ENCODE measurements around the gene LYPD6B. TPM values are rescaled to one million over a fixed set of nuclear protein-coding genes. Genes with fewer than 3 reads are reported as not detected.

The LYPD6B gene
- total RNA-seq, 1 donor from 2014 or later, result not detected

GRCh38 chr2:149036507-149037293 is 1.8 kb upstream of the LYPD6B start:
- DNase-seq (ENCODE audit: low spot score), result no peak
- intact Hi-C loops (cut with DNase I), result no loop called here

GRCh38 chr2:149037851-149038250 is 648 bp upstream of the LYPD6B start:
- DNase-seq (ENCODE audit: low spot score), result no peak
- intact Hi-C loops (cut with DNase I), result no loop called here

GRCh38 chr2:149039213-149039724 is 770 bp downstream of the LYPD6B start:
- intact Hi-C loops (cut with DNase I), result no loop called here
- DNase-seq (ENCODE audit: low spot score), result no peak

GRCh38 chr2:149040451-149040850 is 2.0 kb downstream of the LYPD6B start:
- intact Hi-C loops (cut with DNase I), result no loop called here
- no peak for DNase-seq (ENCODE audit: low spot score)

GRCh38 chr2:149041482-149041881 is 3.0 kb downstream of the LYPD6B start:
- DNase-seq (ENCODE audit: low spot score), result no peak
- intact Hi-C loops (cut with DNase I), result no loop called here

GRCh38 chr2:149042881-149043280 is 4.4 kb downstream of the LYPD6B start:
- intact Hi-C loops (cut with DNase I), result no loop called here
- DNase-seq (ENCODE audit: low spot score), result no peak

GRCh38 chr2:149044500-149044899 is 6.0 kb downstream of the LYPD6B start:
- DNase-seq (ENCODE audit: low spot score), result no peak
- intact Hi-C loops (cut with DNase I), result no loop called here

GRCh38 chr2:149047118-149047517 is 8.6 kb downstream of the LYPD6B start:
- DNase-seq (ENCODE audit: low spot score), result no peak
- intact Hi-C loops (cut with DNase I), result no loop called here

GRCh38 chr2:149049142-149049541 is 10.6 kb downstream of the LYPD6B start:
- no peak for DNase-seq (ENCODE audit: low spot score)
- intact Hi-C loops (cut with DNase I), result no loop called here

- intact Hi-C loops (cut with DNase I), result no loop called here
- DNase-seq (ENCODE audit: low spot score), result no peak
Measured at GRCh38 chr2:149050188-149050587, 11.7 kb downstream of the LYPD6B start.

GRCh38 chr2:149055751-149056150 is 17.3 kb downstream of the LYPD6B start:
- no peak for DNase-seq (ENCODE audit: low spot score)
- intact Hi-C loops (cut with DNase I), result no loop called here

GRCh38 chr2:149056541-149057255 is 18.2 kb downstream of the LYPD6B start:
- no peak for DNase-seq (ENCODE audit: low spot score)
- intact Hi-C loops (cut with DNase I), result no loop called here

- intact Hi-C loops (cut with DNase I), result no loop called here
- DNase-seq (ENCODE audit: low spot score), result no peak
Measured at GRCh38 chr2:149057401-149057800, 18.9 kb downstream of the LYPD6B start.

GRCh38 chr2:149058936-149059335 is 20.4 kb downstream of the LYPD6B start:
- no peak for DNase-seq (ENCODE audit: low spot score)
- intact Hi-C loops (cut with DNase I), result no loop called here

- intact Hi-C loops (cut with DNase I), result no loop called here
- DNase-seq (ENCODE audit: low spot score), result no peak
Measured at GRCh38 chr2:149059822-149060221, 21.3 kb downstream of the LYPD6B start.

GRCh38 chr2:149061133-149061745 is 22.7 kb downstream of the LYPD6B start:
- intact Hi-C loops (cut with DNase I), result no loop called here
- DNase-seq (ENCODE audit: low spot score), result no peak

GRCh38 chr2:149062531-149062930 is 24.0 kb downstream of the LYPD6B start:
- no peak for DNase-seq (ENCODE audit: low spot score)
- intact Hi-C loops (cut with DNase I), result no loop called here

GRCh38 chr2:149063177-149063576 is 24.7 kb downstream of the LYPD6B start:
- intact Hi-C loops (cut with DNase I), result no loop called here
- no peak for DNase-seq (ENCODE audit: low spot score)

- intact Hi-C loops (cut with DNase I), result no loop called here
- no peak for DNase-seq (ENCODE audit: low spot score)
Measured at GRCh38 chr2:149064365-149064841, 25.9 kb downstream of the LYPD6B start.

- intact Hi-C loops (cut with DNase I), result no loop called here
- DNase-seq (ENCODE audit: low spot score), result no peak
Measured at GRCh38 chr2:149064856-149065630, 26.5 kb downstream of the LYPD6B start.
